Fibroblast of the aortic adventitia (primary cell): ENCODE results near the gene ACTN2. TPM values are rescaled to one million over a fixed set of nuclear protein-coding genes. Genes with fewer than 3 reads are reported as not detected.
A peak's percentile ranks its signal among the peaks of the same experiment; 100 is the strongest.

Source experiments
- DNase-seq: peaks from one replicate; pipeline ENCODE4 v3.0.0-alpha.2; 2010; ENCODE audit warnings: low read depth
- H3K4me3 ChIP-seq: 2 replicates; pipeline ENCODE4 v1.5.1; 2011; ENCODE audit warnings: low read depth, mild to moderate bottlenecking, control low read depth, low read length, moderate library complexity
- total RNA-seq: library from RNA; depleted of rRNA; stranded (reverse); fragments of >200 nt; gene quantifications from 2 replicates; pipeline ENCODE4 v1.2.3, GENCODE V29; 2012; ENCODE audit warnings: low replicate concordance
- TF ChIP-seq, protein P1 (sequence below): IDR thresholded peaks from 2 replicates; pipeline ENCODE4 v1.5.1; 2011; ENCODE audit warnings: mild to moderate bottlenecking, low read length, control low read depth, inconsistent platforms; ENCODE audit not compliant: insufficient read depth

Gene ACTN2
- total RNA-seq, 1 donor = 0.18 TPM

DNA sequence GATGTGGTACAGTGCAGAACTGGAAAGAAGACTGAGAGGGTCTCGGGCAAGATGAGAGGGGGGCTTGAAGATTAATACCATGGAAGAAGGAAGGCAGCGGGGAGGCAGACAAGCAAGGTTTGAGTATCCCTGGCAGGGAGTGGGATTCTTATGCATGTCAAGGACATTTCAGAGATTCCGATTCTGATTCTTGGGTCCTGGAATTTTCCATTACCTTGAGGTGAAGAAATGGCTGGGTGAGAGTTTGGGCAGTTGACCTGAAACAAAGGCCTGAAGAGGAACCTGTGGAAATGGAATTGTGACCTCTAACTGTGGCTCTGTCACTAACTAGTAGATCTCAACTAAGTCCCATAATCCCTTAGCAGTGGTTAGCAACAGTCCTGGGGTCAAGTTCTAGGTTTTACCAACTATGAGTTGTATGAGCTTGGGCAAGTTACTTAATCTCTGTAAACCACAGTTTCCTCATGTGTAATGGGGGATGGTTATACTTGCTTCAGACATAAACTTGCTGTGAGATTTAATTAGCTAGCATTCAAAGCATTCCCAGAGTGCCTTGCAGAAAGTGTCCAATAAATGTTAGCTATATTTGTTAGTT is 8.6 kb upstream of the ACTN2 start:
- TF ChIP-seq, protein P1, sequence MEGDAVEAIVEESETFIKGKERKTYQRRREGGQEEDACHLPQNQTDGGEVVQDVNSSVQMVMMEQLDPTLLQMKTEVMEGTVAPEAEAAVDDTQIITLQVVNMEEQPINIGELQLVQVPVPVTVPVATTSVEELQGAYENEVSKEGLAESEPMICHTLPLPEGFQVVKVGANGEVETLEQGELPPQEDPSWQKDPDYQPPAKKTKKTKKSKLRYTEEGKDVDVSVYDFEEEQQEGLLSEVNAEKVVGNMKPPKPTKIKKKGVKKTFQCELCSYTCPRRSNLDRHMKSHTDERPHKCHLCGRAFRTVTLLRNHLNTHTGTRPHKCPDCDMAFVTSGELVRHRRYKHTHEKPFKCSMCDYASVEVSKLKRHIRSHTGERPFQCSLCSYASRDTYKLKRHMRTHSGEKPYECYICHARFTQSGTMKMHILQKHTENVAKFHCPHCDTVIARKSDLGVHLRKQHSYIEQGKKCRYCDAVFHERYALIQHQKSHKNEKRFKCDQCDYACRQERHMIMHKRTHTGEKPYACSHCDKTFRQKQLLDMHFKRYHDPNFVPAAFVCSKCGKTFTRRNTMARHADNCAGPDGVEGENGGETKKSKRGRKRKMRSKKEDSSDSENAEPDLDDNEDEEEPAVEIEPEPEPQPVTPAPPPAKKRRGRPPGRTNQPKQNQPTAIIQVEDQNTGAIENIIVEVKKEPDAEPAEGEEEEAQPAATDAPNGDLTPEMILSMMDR = no peak
- DNase-seq = no peak
- no peak overlapping the region for H3K4me3 ChIP-seq

- peak; percentile 31 for DNase-seq
- TF ChIP-seq, protein P1 = no peak
- no peak overlapping the region for H3K4me3 ChIP-seq
Measured at GRCh38 chr1:236681219-236681618, 5.1 kb upstream of the ACTN2 start.

DNA sequence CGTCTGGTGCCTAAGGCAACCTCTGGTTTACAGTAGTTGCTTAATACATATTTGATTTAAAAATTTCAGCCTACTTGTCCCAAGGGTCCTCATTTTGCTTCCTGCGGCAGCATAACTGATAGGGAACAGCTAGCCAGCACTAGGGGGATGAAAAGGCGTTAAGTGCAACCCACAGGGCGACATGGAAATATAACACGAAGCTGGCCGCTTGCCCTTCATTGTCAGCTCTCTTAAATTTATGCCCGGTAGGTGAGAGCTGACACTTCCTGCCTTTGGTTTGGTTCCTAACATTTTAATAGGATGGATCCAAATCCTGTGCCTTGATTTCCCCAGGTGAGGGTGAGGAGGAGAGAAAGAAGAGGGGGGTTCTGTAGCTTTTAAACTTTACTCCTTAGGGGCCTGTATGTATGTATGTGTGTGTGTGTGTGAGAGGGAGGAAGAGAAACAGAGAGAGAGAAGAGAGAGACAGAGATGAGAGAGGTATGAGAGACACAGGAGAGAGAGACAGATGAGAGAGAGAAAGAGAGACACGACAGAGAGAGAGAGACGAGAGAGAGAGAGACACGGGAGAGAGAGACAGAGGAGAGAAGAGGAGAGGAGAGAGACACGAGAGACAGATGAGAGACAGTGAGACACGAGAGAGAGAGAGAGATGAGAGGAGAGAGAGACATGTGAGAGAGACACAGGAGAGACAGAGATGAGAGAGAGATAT is 938 bp upstream of the ACTN2 start:
- no peak for DNase-seq
- TF ChIP-seq, protein P1 = no peak
- no peak overlapping the region for H3K4me3 ChIP-seq

GRCh38 chr1:236686815-236687160 is 489 bp downstream of the ACTN2 start:
- no peak for DNase-seq
- TF ChIP-seq, protein P1 = no peak
- peak overlapping the region; percentile 46 for H3K4me3 ChIP-seq

DNA sequence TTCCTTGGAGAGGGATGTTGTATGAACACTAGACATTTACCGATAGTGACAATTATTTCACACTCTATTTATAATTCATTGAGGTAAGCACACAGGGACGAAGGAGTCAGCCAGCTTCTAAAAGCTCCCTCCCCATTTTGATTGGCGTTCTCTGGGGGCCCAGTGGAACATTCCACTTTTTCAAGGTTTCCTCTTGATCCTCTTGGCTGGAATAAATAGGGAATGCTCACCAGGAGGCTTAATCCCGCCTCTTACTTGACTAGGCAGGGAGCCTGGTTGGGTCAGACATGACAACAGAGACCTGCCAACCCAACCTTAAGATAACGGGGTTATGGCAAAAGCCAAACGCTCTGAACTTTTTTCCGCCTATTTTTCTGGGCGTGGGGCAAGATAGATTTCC is 974 bp downstream of the ACTN2 start:
- TF ChIP-seq, protein P1 = no peak
- DNase-seq = no peak
- H3K4me3 ChIP-seq = no peak overlapping the region

GRCh38 chr1:236688705-236689104 is 2.4 kb downstream of the ACTN2 start:
- DNase-seq = no peak
- TF ChIP-seq, protein P1 = no peak
- H3K4me3 ChIP-seq = no peak overlapping the region
